Fibroblast of skin of right quadriceps (primary cell): ENCODE data around the gene FIBCD1.

Experiments used
- DNase-seq: peaks from one replicate; pipeline ENCODE4 v3.0.0-alpha.2; 2013

The FIBCD1 gene

GRCh38 chr9:130952065-130952762 lies 13.2 kb upstream of the FIBCD1 start:
- DNase-seq: no peak

- no peak for DNase-seq
Observed at GRCh38 chr9:130950039-130950311, 10.9 kb upstream of the FIBCD1 start.

GRCh38 chr9:130949188-130950038 lies 10.4 kb upstream of the FIBCD1 start:
- DNase-seq: no peak

- no peak for DNase-seq
Observed at GRCh38 chr9:130948266-130948665, 9.2 kb upstream of the FIBCD1 start.

GRCh38 chr9:130947618-130948140 lies 8.6 kb upstream of the FIBCD1 start:
- no peak for DNase-seq

- DNase-seq: peak; percentile 24
Observed at GRCh38 chr9:130946766-130947617, 7.9 kb upstream of the FIBCD1 start.

GRCh38 chr9:130945173-130945572 lies 6.1 kb upstream of the FIBCD1 start:
- DNase-seq: no peak

- no peak for DNase-seq
Observed at GRCh38 chr9:130944510-130945058, 5.5 kb upstream of the FIBCD1 start.

GRCh38 chr9:130943777-130944176 lies 4.7 kb upstream of the FIBCD1 start:
- DNase-seq: no peak

GRCh38 chr9:130943221-130943620 lies 4.2 kb upstream of the FIBCD1 start:
- DNase-seq: no peak

- no peak for DNase-seq
Observed at GRCh38 chr9:130942679-130943078, 3.6 kb upstream of the FIBCD1 start.

- no peak for DNase-seq
Observed at GRCh38 chr9:130942084-130942483, 3.0 kb upstream of the FIBCD1 start.

GRCh38 chr9:130940693-130941576 lies 1.9 kb upstream of the FIBCD1 start:
- DNase-seq: peak; percentile 19

GRCh38 chr9:130940027-130940549 lies 1.0 kb upstream of the FIBCD1 start:
- no peak for DNase-seq

- no peak for DNase-seq
Observed at GRCh38 chr9:130939405-130940026, 469 bp upstream of the FIBCD1 start.

- DNase-seq: no peak
Observed at GRCh38 chr9:130938184-130938651, 829 bp downstream of the FIBCD1 start.

GRCh38 chr9:130937146-130938076 lies 1.6 kb downstream of the FIBCD1 start:
- DNase-seq: no peak

- peak; percentile 46 for DNase-seq
Observed at GRCh38 chr9:130936285-130937117, 2.5 kb downstream of the FIBCD1 start.
